ENCODE data around the gene RAD23A.
"Not testable (repeated sequence)": the region's sequence is repeated elsewhere in the genome, so short reads cannot be mapped to it uniquely, and the experiment has no call there.

RAD23A gene

GRCh38 chr19:12937927-12938778 lies 7.5 kb upstream of the RAD23A start, which contains the start of gene CALR:
Gene CALR, plus strand, starts transcription at chr19:12938609. Its CDS starts 71 bp downstream, at chr19:12938680.
- peak; percentile 96 for DNase-seq

- no peak for DNase-seq
Observed at GRCh38 chr19:12938779-12939601, 6.7 kb upstream of the RAD23A start.

- no peak for DNase-seq
Observed at GRCh38 chr19:12939975-12940423, 5.7 kb upstream of the RAD23A start.

GRCh38 chr19:12940897-12941296 lies 4.8 kb upstream of the RAD23A start:
- DNase-seq: no peak

- no peak for DNase-seq
Observed at GRCh38 chr19:12943437-12944044, 2.1 kb upstream of the RAD23A start.

GRCh38 chr19:12944104-12944674 lies 1.5 kb upstream of the RAD23A start:
- DNase-seq: no peak

GRCh38 chr19:12946092-12946721 lies 545 bp downstream of the RAD23A start:
- DNase-seq: peak; percentile 38

GRCh38 chr19:12946731-12947496 lies 1.3 kb downstream of the RAD23A start:
- no peak for DNase-seq

- DNase-seq: no peak
Observed at GRCh38 chr19:12947702-12948611, 2.3 kb downstream of the RAD23A start.

GRCh38 chr19:12948612-12949362 lies 3.1 kb downstream of the RAD23A start:
- DNase-seq: no peak

GRCh38 chr19:12949363-12950283 lies 4.0 kb downstream of the RAD23A start:
- no peak for DNase-seq

- not testable (repeated sequence) for DNase-seq
Observed at GRCh38 chr19:12952050-12952449, 6.4 kb downstream of the RAD23A start.

GRCh38 chr19:12952488-12953137 lies 7.0 kb downstream of the RAD23A start:
- DNase-seq: no peak

GRCh38 chr19:12953138-12953798 lies 7.6 kb downstream of the RAD23A start:
- DNase-seq: no peak

- DNase-seq: no peak
Observed at GRCh38 chr19:12953799-12954611, 8.3 kb downstream of the RAD23A start.

- no peak for DNase-seq
Observed at GRCh38 chr19:12954612-12954962, 8.9 kb downstream of the RAD23A start.

- DNase-seq: not testable (repeated sequence)
Observed at GRCh38 chr19:12955575-12955974, 9.9 kb downstream of the RAD23A start.
